ENCODE data around the gene FHOD3. TPM values are rescaled to one million over a fixed set of nuclear protein-coding genes. Genes with fewer than 3 reads are reported as not detected.
"Not testable (repeated sequence)": the region's sequence is repeated elsewhere in the genome, so short reads cannot be mapped to it uniquely, and the experiment has no call there.

FHOD3 gene
- polyA plus RNA-seq, 3 donors: 0.89 to 7.6 (median 2.9) TPM

DNA sequence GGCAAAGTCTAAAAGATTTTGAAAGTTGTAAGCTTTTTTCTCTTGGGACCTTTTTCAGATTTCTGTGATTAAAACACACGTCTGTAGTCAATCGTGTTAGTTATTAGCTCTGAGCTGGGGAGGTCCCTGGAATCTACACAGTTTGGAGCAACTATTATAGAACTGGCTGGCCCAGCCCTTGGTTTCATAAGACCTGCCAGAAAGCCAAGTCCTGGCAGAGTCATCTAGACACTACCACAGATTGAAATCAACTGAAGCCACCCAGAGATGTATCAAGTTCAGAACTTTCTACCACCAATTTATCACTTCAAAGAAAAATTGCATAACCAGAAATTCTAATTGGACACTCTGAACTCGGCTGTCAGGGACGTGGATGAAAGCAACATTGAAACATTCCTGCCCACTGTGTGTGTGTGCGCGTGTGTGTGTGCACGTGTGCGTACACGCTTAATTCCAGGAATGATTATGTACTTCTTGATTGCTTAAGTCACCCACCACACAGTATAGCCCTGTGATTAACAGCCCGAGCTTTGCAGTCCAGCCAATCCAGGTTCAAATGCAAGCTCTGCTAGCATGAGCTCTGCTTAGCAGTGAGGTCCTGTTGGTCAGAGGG, 405.0 kb downstream of the FHOD3 start:
- 73 to 83% (median 76%) methylated on average over 10 of the region's 10 CpGs for WGBS, 3 donors
- H3K27ac ChIP-seq (ENCODE audit: low read depth, low read length): no peak overlapping the region

DNA sequence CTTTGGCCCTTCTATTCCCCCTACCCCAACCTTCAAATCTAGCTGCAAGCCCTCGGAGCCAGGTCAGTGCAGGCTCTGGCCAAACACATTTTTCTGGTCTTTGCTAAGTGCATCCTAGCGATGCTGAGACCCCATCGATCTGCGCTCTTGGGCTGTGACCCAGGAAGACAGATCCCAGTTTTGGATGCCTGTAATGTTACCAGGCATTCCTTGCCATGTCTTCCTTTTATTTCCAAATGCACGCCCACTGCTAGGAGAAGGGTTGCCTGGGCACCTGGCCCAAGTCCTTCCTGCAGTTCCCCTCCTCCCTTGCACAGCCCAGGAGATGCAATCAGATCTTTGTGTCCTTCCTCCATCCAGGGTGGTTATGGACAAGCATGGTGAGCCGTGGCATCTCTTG, 406.6 kb downstream of the FHOD3 start:
- 82 to 94% (median 89%) methylated on average over 6 of the region's 6 CpGs for WGBS, 3 donors
- no peak overlapping the region for H3K27ac ChIP-seq (ENCODE audit: low read depth, low read length)

DNA sequence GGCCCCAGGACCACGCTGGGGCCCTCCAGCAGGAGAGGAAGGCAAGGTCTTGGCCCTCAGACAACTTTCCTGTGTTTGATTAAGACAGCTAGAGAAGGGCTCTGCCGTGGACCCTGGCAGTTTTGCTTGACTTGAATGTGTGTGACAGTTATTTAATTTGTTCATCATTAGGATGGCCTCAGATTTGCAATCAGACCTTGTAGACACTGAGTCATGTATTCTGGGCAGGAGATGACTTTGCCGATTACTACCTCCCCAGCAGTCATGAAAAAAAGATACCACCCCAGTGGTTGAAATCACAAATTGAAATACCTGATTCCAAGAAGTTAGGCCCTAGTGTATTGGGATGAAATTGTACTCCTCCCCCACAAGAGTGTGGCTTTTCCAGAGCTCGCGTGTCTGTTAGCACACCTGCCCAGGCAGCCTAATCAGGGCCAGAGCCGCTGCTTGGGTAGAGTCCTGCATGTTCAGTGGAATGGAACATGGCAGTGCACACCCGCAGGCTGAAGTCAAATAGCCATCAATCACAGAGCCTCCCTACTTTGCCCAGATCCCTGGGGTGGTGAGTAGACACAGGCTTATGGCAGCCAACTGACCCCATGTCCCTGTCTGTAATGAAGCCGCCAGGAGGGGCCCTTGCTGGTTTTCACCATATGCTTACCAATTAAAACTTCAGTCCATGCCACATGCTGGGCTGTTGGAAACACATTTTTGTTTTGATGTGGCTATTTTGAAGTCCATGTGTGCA, 408.8 kb downstream of the FHOD3 start:
- 81 to 83% (median 82%) methylated on average over 8 of the region's 8 CpGs for WGBS, 3 donors
- H3K27ac ChIP-seq (ENCODE audit: low read depth, low read length): no peak overlapping the region

DNA sequence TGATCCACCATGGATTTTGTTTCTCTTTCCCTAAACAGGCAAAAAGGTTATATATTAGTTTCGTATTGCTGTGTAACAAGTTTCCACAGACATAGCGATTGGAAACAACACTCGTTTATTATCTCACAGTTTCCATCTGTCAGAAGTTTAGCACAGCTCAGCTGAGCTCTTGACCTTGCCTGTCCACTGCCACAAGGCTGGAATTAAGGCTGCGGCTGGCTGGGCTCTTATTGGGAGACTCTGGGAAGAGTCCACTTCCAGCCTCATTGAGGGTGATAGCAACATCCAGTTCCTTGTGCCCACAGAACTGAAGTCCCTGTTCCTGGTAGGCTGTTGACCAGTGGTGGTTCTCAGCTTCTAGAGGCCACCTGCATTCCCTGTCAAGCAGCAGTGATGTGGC, 410.9 kb downstream of the FHOD3 start:
- H3K27ac ChIP-seq (ENCODE audit: low read depth, low read length): no peak overlapping the region
- 72 to 85% (median 84%) methylated on average over 4 of the region's 4 CpGs for WGBS, 3 donors

DNA sequence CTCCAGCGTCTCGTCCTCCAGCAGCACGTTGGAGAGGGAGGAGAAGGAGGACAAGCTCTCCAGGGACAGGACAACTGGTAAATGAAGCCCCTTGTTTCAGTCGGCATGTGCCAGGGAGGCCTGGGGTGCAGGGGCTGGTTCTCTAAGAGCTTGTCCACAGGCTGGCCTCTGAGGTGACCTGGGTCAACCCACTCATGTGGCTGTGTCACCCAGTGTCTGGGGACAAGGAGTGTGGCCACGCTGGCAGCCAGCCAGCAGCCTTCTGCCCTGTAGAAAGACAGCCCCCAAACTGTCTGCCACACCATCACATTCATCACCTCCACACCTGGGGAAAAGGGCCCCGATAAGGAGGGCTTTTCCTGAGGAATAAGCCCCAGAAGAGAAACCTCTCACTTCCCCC, 411.8 kb downstream of the FHOD3 start:
- H3K27ac ChIP-seq (ENCODE audit: low read depth, low read length): no peak overlapping the region
- WGBS, 3 donors: 81 to 87% (median 84%) methylated on average over 6 of the region's 6 CpGs

DNA sequence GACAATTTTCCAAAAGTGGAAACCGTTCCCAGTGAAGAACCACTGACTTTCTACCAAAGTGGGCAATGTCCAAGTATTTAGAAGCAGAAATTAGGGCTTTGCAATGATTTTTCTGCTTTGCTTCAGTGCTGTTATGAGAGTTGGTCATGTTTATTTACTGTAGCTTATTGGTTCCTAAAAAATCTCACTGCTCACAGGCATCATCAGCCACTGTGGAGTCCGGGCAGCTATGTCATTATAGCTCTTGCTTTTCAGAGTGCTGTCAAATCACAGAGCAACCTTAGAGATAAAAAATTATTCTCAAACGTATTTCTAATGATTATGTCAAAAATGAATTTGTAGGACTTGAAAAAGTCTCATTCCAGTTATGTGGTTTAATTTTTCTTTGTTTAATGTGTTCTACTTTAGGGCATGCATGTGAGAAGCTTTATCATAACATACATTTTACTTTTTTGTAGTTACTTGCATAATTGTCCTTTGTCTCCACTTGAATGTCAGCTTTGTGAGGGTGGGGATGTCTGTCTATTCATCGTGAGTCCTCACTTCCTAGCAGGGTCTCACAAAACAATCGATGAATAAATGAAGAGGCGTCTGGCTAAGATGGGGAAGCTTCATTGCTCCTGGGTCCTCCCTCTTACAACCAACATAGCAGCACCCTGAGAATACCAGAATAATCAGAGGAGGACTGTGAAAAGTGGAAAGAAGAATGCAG, 413.7 kb downstream of the FHOD3 start:
- no peak overlapping the region for H3K27ac ChIP-seq (ENCODE audit: low read depth, low read length)
- WGBS, 3 donors: 72 to 75% (median 74%) methylated on average over 6 of the region's 6 CpGs

DNA sequence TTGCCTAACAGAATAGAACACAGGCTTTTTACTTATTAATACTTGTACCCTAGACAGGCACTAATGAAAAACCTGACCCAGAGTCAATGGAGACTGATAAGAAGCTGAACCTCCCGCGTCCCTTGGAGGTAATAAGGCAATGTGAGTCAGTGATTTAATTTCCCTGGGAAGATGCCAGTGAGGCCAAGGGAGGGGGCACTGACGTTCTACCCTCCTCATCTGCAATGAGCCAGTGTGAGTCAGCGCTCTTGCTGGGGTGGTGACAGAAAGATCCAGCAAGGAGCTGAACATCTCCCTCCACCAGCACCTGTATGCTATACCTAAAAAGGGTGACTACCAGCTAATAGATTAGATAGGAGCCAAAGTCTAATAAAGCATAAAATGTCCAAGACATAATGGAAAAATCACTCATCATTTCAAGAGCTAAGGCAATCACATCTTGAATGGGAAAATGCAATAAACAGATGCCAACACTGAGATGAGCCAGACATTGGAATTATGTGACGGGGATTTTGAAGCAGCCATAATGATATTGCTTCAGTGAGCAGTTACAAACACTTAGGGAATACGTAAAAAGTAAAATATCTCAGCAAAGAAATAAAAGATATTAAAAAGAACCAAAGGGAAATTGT, 414.4 kb downstream of the FHOD3 start:
- no peak overlapping the region for H3K27ac ChIP-seq (ENCODE audit: low read depth, low read length)
- 53 to 66% (median 56%) methylated on average over 6 of the region's 6 CpGs for WGBS, 3 donors

DNA sequence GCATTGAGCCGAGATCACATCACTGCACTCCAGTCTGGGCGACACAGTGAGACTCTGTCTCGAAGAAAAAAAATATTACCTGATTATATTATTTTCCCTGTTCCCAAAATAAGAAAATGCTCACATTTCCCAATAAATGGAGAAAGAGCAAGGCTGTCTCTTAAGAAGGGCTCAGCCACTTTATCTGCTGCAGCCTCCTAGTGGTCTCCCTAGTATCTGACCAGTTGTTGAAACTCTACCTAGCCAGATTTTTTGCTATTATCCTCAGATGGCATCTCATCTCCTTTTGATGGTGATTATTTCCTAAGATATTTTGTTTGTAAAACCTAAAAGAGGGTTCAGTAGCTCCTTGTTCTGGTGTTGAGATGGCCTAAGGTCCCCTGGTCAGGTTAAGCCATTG, 417.0 kb downstream of the FHOD3 start:
- 90 to 96% (median 94%) methylated on average over 3 of the region's 3 CpGs for WGBS, 3 donors
- H3K27ac ChIP-seq (ENCODE audit: low read depth, low read length): no peak overlapping the region

DNA sequence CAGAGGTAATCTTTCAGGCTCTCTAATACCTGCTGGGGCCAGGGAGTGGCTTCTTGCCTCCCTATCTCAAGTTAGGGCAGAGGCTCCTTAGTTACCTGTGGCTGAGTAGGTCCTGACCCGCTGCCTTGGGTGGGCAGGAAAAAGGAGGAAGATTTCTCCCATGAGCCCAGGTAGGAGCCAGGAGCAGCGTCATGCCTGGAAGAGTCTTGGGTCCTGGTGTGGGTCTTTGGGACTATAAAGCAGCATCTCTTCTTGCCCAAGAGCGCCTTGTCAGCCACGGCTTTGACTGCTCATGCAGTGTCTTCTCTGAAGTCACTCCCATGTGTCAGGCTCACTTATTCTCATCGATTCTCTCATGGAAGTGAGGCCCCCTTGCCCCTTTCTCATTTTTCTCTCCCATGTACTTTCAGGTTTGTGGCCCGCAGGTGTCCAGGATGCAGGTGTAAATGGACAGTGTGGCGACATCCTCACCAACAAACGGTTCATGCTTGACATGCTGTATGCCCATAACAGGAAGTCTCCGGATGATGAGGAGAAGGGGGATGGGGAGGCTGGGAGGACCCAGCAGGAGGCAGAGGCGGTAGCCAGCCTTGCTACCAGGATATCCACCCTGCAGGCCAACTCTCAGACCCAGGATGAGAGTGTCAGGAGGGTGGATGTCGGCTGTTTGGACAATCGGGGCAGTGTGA, 420.1 kb downstream of the FHOD3 start:
- 84 to 90% (median 88%) methylated on average over 12 of the region's 12 CpGs for WGBS, 3 donors
- H3K27ac ChIP-seq (ENCODE audit: low read depth, low read length): no peak overlapping the region

DNA sequence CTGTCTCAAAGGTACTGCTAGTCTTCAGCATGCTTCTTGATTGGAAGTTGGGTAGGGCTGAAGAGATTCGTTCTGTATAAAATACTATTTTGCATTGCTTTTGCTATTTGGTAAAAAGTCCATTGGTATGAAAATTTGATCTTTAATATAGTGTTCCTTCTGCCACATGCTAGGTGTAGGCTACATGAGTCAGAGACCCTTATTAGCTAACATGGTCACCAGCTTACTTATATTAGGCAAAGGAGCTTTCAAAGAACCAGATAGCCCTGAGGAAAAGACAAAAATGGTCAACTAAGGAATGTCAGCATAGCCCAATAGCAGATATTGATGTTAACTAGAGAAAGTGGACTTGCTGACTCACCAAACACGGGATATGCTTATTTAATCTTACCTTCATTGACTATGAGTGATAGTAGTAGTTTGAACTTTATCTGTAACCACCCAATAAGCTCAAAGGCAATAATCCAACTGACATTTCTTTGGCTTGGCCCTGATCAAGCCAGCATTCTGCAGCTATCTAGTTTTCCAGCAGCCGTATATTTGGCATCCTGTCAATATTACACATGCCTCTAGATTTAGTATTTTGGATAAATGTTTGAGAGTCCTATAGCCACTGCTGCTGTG, 421.3 kb downstream of the FHOD3 start:
- 46 to 69% (median 68%) methylated on average over 3 of the region's 3 CpGs for WGBS, 3 donors
- H3K27ac ChIP-seq (ENCODE audit: low read depth, low read length): no peak overlapping the region

DNA sequence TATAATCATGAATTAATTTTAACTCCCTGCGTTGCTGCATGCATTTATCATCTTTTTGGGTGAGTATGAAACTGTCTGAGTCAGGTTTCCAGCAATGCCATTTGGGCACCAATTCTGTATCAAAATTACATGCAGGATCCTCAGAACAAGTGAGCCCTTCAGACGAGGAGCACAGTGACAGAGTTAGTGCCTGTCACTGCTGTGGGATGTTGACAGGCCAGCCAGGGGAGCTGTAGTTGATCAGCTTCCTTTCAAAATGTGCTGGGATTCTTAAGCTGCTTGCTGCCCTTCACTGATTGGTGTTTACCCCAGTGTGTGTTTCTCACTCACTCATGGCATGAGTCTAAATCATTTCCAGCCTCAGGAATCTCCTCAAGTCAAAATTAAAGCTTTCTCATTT, 422.1 kb downstream of the FHOD3 start:
- WGBS, 3 donors: 73 to 77% (median 75%) methylated on average over 2 of the region's 2 CpGs

DNA sequence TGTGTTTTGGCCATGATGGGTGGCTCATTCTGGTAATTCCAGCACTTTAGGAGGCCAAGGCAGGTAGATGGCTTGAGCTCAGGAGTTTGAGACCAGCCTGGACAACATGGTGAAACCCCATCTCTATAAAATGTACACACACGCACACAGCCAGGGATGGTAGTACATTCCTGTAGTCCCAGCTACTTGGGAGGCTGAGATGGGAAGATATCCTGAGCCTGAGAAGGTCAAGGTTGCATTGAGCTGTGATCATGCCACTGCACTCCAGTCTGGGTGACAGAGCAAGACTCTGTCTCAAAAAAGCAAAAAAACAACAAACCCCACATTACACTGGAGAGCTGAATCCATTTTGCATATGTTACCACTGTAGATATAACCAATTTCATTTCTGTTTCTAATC, 423.8 kb downstream of the FHOD3 start:
- 92 to 97% (median 94%) methylated on average over 1 of the region's 1 CpG for WGBS, 3 donors
- not testable (repeated sequence) for H3K27ac ChIP-seq (ENCODE audit: low read depth, low read length)

More for the DNA sequence above, 422.1 kb downstream of the FHOD3 start:
- no peak overlapping the region for H3K27ac ChIP-seq (ENCODE audit: low read depth, low read length)

DNA sequence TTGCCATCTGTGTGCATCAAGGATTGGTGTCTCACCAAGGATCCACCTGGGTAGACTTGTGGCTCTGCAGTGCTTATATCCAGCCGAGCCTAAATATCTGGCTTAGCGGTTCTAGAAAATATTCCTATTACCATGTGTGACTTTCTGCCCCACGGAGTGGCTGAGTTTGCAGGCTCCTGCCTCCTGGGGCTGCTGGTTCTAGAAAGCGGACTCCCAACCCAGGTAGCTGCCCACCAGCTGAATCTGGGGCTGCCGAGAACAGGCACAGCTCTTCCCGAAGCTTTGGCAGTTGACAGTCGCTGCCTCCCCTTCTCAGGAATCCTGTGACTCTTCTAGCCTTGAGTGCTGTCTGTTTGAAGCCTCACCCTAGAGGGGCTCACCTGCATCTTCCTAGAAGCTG, 426.7 kb downstream of the FHOD3 start:
- WGBS, 3 donors: 78 to 89% (median 88%) methylated on average over 7 of the region's 7 CpGs
- no peak overlapping the region for H3K27ac ChIP-seq (ENCODE audit: low read depth, low read length)

DNA sequence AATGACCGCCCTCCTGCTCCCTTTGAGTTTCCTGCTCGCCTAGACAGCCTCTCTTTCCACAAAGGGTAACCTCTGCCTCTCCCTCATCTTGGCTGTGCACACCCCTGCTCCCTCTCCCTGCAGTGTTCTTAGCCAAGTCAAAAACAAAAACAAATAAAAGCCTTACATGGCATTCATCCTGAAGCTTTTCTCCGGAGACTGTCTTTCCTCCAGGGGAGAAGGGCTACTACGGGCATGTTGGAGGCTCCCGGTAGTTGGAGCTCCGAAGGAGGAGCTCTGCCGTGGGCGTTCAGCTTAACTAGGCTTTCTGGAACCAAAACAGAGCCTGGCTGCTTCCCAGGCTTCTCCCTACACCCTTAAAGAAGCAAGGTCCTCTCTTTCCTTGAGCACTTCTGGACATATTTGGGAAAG, 427.1 kb downstream of the FHOD3 start:
- WGBS, 3 donors: 48 to 72% (median 54%) methylated on average over 8 of the region's 8 CpGs
- H3K27ac ChIP-seq (ENCODE audit: low read depth, low read length): no peak overlapping the region

DNA sequence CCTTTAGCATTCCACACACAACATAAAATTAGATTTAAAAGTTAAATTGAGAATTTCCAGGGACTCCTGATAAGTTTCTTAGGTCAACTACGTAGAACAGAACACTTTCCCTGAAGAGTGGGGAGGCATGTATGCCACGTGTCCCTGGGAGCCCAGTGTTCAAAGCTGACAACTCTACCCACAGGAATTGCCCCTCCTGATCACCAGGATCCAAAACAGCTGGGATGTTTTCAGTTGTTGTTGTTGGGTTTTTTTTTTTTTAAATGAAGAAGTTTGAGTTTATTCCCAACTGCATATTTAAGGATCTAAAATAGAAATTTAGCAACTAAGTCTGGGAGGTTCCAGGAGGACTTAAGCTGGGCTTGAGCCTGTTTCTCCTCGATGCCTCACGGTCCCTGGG, 430.8 kb downstream of the FHOD3 start:
- H3K27ac ChIP-seq (ENCODE audit: low read depth, low read length): no peak overlapping the region
- 51 to 86% (median 58%) methylated on average over 4 of the region's 4 CpGs for WGBS, 3 donors

DNA sequence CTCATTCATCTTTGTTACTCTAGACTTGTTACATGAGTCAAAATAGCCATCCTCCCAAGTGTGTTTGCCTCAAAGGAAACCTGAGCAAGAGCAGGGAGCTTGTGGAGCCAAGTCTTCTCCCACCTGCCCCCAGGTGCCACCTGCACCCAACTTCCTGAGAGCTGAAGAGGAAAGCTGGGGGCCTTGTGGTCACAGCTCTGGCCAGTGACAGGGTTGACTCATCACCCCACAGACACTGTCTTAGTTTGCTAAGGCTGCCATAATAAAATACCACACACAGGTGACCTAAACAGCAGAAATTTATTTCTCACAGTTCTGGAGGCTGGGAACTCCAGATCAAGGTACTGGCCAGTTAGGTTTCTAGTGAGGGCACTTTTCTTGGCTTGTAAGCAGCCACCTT, 431.7 kb downstream of the FHOD3 start:
- no peak overlapping the region for H3K27ac ChIP-seq (ENCODE audit: low read depth, low read length)

DNA sequence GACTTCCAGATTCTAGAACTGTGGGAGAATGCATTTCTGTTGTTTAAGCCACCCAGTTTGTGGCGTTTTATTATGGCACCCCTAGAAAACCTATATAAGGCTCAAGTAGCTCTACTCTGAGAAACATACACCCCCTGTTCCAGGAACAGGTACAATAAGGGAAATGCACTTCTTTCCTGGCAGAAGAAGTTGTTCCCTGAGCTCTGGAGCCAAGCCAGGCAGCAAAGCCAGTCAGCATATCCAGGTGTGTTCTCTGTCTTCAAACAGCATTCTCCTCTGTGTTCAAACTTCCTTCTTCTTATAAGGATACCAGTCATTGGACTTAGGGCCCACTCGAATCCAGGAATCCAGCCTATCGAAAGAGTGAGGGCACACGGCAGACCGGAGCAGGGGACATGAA, 434.8 kb downstream of the FHOD3 start:
- no peak overlapping the region for H3K27ac ChIP-seq (ENCODE audit: low read depth, low read length)
- WGBS, 3 donors: 90 to 92% (median 92%) methylated on average over 5 of the region's 5 CpGs

DNA sequence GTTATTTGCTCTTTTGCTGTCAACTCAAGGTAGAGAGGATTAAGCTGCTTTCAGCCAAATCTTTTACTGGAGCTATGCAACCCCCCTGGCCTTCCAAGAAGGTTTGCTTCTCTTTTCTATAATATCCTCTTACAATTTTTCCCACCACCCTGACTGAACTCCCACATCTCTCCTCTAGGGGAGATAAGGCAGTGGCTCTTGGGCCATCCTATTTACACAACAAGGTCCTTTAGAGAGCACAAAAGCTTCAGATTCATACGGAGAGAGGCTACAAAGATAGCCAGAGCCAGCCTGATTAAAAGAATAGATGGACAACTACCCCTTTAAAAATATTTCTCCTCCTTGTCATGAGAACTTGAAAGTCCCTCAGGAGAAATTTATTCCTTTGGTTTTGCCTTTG, 435.6 kb downstream of the FHOD3 start:
- WGBS, 3 donors: 64 to 71% (median 71%) methylated on average over 1 of the region's 1 CpG
- no peak overlapping the region for H3K27ac ChIP-seq (ENCODE audit: low read depth, low read length)

All from adipose tissue (tissue), 3 donors.